ENCODE measurements around the gene MRTFA.

GRCh38 chr22:40660730-40661129 lies 24.2 kb upstream of the MRTFA start:
- TF ChIP-seq POLR2A (IDR thresholded peaks at IDR 0.05; ENCODE audit: low read length) (no peak), GATA1 (IDR thresholded peaks at IDR 0.05; ENCODE audit: low read depth, low read length) (no peak)

Measured in erythroblast (primary cell).